Measurements from ENCODE around the gene FTO.
"Not testable (repeated sequence)": the region's sequence is repeated elsewhere in the genome, so short reads cannot be mapped to it uniquely, and the experiment has no call there.

Gene FTO

GRCh38 chr16:53703590-53704444 lies at the start of gene FTO, which contains the start of gene RPGRIP1L:
TSS of gene FTO (plus strand) at chr16:53704156.
TSS of gene RPGRIP1L (minus strand) at chr16:53703859. CDS start at chr16:53700723, 3,136 bp downstream.
- DNase-seq: peak; percentile 89 to 96 (median 94)

- DNase-seq: no peak
Measured at GRCh38 chr16:53654946-53655345, 49.0 kb upstream of the FTO start.

GRCh38 chr16:53662072-53662471 lies 41.9 kb upstream of the FTO start:
- no peak for DNase-seq

- no peak for DNase-seq
Measured at GRCh38 chr16:53664724-53665345, 39.1 kb upstream of the FTO start.

- DNase-seq: no peak
Measured at GRCh38 chr16:53666786-53667415, 37.1 kb upstream of the FTO start.

GRCh38 chr16:53668869-53669268 lies 35.1 kb upstream of the FTO start:
- DNase-seq: no peak

GRCh38 chr16:53672461-53672860 lies 31.5 kb upstream of the FTO start:
- DNase-seq: no peak

- no peak for DNase-seq
Measured at GRCh38 chr16:53673189-53673588, 30.8 kb upstream of the FTO start.

GRCh38 chr16:53678155-53678554 lies 25.8 kb upstream of the FTO start:
- DNase-seq: no peak

- DNase-seq: no peak
Measured at GRCh38 chr16:53678756-53679343, 25.1 kb upstream of the FTO start.

GRCh38 chr16:53680756-53681155 lies 23.2 kb upstream of the FTO start:
- DNase-seq: no peak

- no peak for DNase-seq
Measured at GRCh38 chr16:53681354-53681753, 22.6 kb upstream of the FTO start.

GRCh38 chr16:53685334-53685733 lies 18.6 kb upstream of the FTO start:
- not testable (repeated sequence) for DNase-seq

GRCh38 chr16:53686710-53687109 lies 17.2 kb upstream of the FTO start:
- DNase-seq: no peak

GRCh38 chr16:53689636-53690035 lies 14.3 kb upstream of the FTO start:
- DNase-seq: no peak

- no peak for DNase-seq
Measured at GRCh38 chr16:53690771-53691170, 13.2 kb upstream of the FTO start.

- DNase-seq: no peak
Measured at GRCh38 chr16:53692146-53692545, 11.8 kb upstream of the FTO start.

GRCh38 chr16:53693320-53693719 lies 10.6 kb upstream of the FTO start:
- DNase-seq: no peak

GRCh38 chr16:53695070-53695469 lies 8.9 kb upstream of the FTO start:
- DNase-seq: no peak

GRCh38 chr16:53698271-53698670 lies 5.7 kb upstream of the FTO start:
- DNase-seq: not testable (repeated sequence)

- peak in 1 of 6 experiments; percentile 24 for DNase-seq
Measured at GRCh38 chr16:53704445-53704813, 473 bp downstream of the FTO start.

GRCh38 chr16:53707671-53708070 lies 3.7 kb downstream of the FTO start:
- no peak for DNase-seq

- DNase-seq: no peak
Measured at GRCh38 chr16:53708490-53708889, 4.5 kb downstream of the FTO start.
